Neural crest cell (in vitro differentiated cells): ENCODE measurements around the gene RNU6-8. TPM values are rescaled to one million over a fixed set of nuclear protein-coding genes. Genes with fewer than 3 reads are reported as not detected.

ENCODE experiments used
- DNase-seq: peaks from one replicate; pipeline ENCODE4 v3.0.0; 2021; ENCODE audit warnings: low read depth, mixed read lengths, low spot score
- H3K27ac Mint-ChIP-seq: one replicate; pipeline ENCODE4 v1.8.0; 2021; ENCODE audit warnings: mild to moderate bottlenecking, mixed read lengths; ENCODE audit not compliant: unreplicated experiment
- H3K27me3 Mint-ChIP-seq: 2 replicates; pipeline ENCODE4 v1.8.0; 2021; ENCODE audit warnings: low read depth, mild to moderate bottlenecking, mixed read lengths
- H3K36me3 Mint-ChIP-seq: 2 replicates; pipeline ENCODE4 v1.8.0; 2021; ENCODE audit warnings: low read depth, mild to moderate bottlenecking, mixed read lengths
- H3K4me1 Mint-ChIP-seq: 2 replicates; pipeline ENCODE4 v1.8.0; 2021; ENCODE audit warnings: mixed read lengths
- H3K4me3 Mint-ChIP-seq: one replicate; pipeline ENCODE4 v1.8.0; 2021; ENCODE audit warnings: mild to moderate bottlenecking, mixed read lengths
- H3K9me3 Mint-ChIP-seq: 2 replicates; pipeline ENCODE4 v1.8.0; 2021; ENCODE audit warnings: mixed read lengths
- total RNA-seq: library from RNA; stranded (reverse); gene quantifications from 2 replicates; pipeline ENCODE4 v1.2.1, GENCODE V29; 2021
- TF ChIP-seq, protein P1 (sequence below): fragments of 200-600 bp; sonication (generic); conservative IDR thresholded peaks from 2 replicates; pipeline ENCODE4 v1.5.0; 2021; ENCODE audit warnings: antibody characterized with exemption, mild to moderate bottlenecking

The RNU6-8 gene
- total RNA-seq, 1 donor from 2014 or later: not detected

DNA sequence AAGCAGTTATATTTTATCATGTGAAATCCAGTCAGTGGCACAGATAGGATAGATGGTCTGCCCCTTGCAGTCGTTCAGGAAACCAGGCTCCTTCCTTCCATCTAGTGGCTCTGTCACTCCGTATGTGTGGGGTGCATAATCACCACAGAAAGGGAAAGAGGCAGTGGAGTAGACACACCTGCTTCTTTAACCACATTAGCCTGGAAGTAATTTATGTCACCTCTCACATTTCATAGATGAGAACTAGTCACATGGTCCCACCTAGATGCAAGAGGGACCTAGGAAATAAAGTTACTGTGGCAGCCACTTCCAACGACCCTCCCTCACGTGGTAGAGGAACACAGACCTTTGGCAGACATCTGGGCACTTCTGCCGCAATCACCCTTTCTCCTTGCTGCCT, 14.2 kb upstream of the RNU6-8 start:
- no peak for DNase-seq
- H3K4me1 Mint-ChIP-seq: no peaks in the 10 kb centered on the region
- H3K27me3 Mint-ChIP-seq: no peaks in the 10 kb centered on the region
- no peak overlapping the region for H3K4me3 Mint-ChIP-seq
- TF ChIP-seq, protein P1, sequence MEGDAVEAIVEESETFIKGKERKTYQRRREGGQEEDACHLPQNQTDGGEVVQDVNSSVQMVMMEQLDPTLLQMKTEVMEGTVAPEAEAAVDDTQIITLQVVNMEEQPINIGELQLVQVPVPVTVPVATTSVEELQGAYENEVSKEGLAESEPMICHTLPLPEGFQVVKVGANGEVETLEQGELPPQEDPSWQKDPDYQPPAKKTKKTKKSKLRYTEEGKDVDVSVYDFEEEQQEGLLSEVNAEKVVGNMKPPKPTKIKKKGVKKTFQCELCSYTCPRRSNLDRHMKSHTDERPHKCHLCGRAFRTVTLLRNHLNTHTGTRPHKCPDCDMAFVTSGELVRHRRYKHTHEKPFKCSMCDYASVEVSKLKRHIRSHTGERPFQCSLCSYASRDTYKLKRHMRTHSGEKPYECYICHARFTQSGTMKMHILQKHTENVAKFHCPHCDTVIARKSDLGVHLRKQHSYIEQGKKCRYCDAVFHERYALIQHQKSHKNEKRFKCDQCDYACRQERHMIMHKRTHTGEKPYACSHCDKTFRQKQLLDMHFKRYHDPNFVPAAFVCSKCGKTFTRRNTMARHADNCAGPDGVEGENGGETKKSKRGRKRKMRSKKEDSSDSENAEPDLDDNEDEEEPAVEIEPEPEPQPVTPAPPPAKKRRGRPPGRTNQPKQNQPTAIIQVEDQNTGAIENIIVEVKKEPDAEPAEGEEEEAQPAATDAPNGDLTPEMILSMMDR: no peak
- peaks cover 3% of the 10 kb centered on the region for H3K9me3 Mint-ChIP-seq
- no peak overlapping the region for H3K27ac Mint-ChIP-seq
- no peaks in the 10 kb centered on the region for H3K36me3 Mint-ChIP-seq

DNA sequence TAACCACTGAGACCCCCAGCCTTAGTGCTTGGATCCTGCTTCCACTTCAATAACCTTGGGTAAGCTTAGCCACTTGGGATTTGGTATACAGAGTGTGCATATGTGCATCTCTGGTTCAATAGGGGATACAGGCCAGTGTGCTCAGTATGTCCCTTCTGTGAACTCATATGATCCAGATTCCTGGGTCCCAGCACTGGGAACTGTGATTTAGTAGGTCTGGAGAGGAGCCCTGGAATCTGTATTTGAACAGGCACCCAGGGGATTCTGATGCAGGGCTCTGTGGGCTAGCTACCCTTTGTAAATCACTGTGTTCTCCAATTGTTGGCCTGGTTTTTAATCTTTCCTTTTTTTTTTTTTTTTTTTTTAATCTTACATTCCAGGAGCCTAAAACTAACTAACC, 9.8 kb upstream of the RNU6-8 start:
- H3K9me3 Mint-ChIP-seq: peaks cover 3% of the 10 kb centered on the region
- no peak overlapping the region for H3K4me3 Mint-ChIP-seq
- no peak for DNase-seq
- no peaks in the 10 kb centered on the region for H3K36me3 Mint-ChIP-seq
- no peaks in the 10 kb centered on the region for H3K27me3 Mint-ChIP-seq
- H3K27ac Mint-ChIP-seq: no peak overlapping the region
- no peaks in the 10 kb centered on the region for H3K4me1 Mint-ChIP-seq
- TF ChIP-seq, protein P1: no peak

DNA sequence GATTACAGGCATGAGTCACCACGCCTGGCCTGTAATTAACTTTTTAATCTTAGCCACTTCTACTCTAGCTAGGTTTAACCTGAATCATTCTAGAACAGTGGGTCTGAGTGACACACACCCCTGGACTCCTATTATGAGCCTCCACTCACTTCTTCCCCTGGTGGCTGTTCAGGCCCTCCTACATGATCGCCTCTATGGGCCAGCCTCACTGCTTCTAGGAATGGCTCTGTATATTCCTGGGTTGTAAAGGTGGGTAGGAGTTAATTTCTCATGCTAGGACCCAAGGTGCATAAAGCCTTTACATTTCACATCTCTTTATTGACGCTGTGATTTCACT, 8.0 kb upstream of the RNU6-8 start:
- Mint-ChIP-seq H3K4me1 (no peaks in the 10 kb centered on the region), H3K9me3 (peaks cover 3% of the 10 kb centered on the region), H3K36me3 (no peaks in the 10 kb centered on the region), H3K27ac (no peak overlapping the region), H3K27me3 (peaks cover 6% of the 10 kb centered on the region), H3K4me3 (no peak overlapping the region)
- DNase-seq: no peak
- TF ChIP-seq, protein P1: no peak

DNA sequence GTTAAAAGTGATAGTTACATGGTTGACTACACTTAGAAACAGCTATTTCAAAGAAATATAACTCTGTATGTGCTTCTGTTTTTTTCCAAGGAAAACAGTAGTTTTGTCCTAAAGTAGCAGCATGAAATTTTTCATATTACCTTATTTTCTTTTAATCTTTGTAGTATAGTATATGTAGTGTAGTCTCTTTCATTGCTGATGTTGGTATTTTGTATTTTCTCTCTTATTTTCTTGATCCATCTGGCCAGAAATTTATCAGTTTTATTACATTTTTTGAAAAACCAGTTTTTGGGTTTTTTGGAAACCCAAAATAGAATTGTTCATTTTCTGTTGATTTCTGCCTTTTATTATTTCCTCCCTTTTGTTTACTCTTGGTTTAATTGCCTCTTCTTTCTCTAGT, 6.4 kb upstream of the RNU6-8 start:
- Mint-ChIP-seq H3K4me1 (no peaks in the 10 kb centered on the region), H3K9me3 (peaks cover 3% of the 10 kb centered on the region), H3K36me3 (no peaks in the 10 kb centered on the region), H3K27ac (no peak overlapping the region), H3K4me3 (no peak overlapping the region), H3K27me3 (peaks cover 7% of the 10 kb centered on the region)
- DNase-seq: no peak
- TF ChIP-seq, protein P1: no peak

DNA sequence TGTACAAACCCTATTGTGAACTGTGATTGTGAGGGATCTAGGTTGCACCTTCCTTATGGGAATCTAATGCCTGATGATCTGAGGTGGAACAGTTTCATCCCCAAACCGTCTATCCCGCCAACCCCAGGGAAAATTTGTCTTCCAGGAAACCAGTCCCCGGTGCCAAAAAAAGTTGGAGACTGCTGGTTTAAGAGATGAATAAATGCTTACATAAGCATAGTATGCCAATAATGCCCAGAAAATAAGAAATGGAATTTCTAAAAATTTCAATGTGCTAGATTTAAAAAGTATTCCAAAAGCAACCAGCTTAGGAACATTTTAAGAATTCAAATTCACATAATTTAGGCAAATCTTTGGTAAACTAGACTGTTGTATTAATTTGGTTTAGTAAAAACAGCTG, 5.4 kb upstream of the RNU6-8 start:
- DNase-seq: no peak
- Mint-ChIP-seq H3K27ac (no peak overlapping the region), H3K9me3 (no peaks in the 10 kb centered on the region), H3K36me3 (no peaks in the 10 kb centered on the region), H3K4me3 (no peak overlapping the region), H3K27me3 (peaks cover 16% of the 10 kb centered on the region), H3K4me1 (peaks cover 8% of the 10 kb centered on the region)
- TF ChIP-seq, protein P1: no peak

DNA sequence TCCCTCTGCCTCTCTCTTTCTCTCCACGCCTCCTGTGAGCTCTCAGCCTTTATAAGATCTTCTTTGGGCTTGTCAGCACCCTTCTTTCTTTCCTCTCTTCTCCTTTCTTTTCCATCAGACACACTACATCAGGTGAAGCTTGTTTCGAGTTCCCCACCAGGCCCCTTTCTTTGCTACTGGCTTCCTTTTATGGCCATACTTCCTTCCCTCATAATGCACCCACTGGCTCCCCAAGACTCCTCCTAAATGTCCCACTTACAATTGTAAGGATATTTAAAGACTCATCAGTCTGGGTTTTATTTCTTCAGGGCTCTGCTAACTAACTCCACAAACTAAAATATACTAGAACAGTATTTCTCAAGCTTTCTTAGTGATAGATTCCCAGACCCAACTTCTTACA, 3.5 kb upstream of the RNU6-8 start:
- Mint-ChIP-seq H3K27me3 (peaks cover 23% of the 10 kb centered on the region), H3K27ac (no peak overlapping the region)
- TF ChIP-seq, protein P1: no peak

More for the DNA sequence above, 3.5 kb upstream of the RNU6-8 start:
- Mint-ChIP-seq H3K4me1 (peaks cover 23% of the 10 kb centered on the region), H3K36me3 (no peaks in the 10 kb centered on the region), H3K9me3 (no peaks in the 10 kb centered on the region), H3K4me3 (peak overlapping the region; percentile 65)
- DNase-seq: no peak
